Middle frontal gyrus (tissue), 1 donor: ENCODE data around the gene SEZ6L2.
"Not testable (repeated sequence)": the region's sequence is repeated elsewhere in the genome, so short reads cannot be mapped to it uniquely, and the experiment has no call there.

Experiments used
- DNase-seq: peaks from one replicate; pipeline ENCODE4 v3.0.0-alpha.2; 2015; ENCODE audit warnings: low spot score; ENCODE audit errors: extremely low spot score

The SEZ6L2 gene

DNA sequence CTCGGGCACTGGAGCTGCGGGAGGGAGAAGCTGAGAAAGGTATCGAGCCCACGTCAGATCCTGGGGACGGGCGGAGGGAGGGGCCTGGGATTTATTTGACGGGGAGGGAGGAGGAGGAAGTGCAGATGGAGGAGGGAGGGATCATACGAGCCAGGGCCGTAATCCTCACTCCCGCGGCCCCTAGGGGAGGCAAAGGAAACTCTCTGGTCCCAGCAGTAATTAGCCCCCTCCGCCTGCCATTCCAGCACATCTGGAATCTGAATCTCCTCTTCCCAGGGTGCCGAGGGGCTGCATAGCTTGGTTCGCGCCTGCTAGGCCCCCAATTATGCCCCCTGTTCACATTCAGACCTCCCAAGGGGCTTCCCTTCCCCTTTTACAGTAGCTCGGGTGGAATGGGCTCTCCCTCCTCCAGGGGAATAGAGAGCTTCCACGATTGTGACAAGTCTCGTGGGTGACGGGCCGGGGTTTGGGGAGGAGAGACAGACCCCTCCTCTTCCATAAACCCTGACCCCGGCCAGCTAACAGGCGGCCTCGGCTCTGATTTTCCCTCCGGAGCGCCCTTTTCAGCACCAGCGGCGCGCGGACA lies at the start of gene SEZ6L2:
Gene SEZ6L2, minus strand, starts transcription at position 35 of the 586 bp plus-strand sequence. CDS start 531 bp downstream, outside the sequence.
- DNase-seq = peak; percentile 59

DNA sequence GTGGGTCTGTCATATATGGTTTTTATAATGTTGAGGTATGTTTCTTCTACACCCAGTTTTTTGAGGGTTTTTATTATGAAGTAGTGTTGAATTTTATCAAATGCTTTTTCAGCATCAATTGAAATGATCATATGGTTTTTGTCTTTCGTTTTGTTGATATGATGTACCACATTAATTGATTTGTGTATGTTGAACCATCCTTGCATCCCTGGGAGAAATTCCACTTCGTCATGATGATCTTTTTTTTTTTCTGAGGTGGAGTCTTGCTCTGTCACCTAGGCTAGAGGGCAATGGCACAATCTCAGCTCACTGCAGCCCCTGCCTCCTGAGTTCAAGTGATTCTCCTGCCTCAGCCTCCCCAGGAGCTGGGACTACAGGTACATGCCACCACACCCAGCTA lies 48.5 kb upstream of the SEZ6L2 start:
- no peak for DNase-seq

DNA sequence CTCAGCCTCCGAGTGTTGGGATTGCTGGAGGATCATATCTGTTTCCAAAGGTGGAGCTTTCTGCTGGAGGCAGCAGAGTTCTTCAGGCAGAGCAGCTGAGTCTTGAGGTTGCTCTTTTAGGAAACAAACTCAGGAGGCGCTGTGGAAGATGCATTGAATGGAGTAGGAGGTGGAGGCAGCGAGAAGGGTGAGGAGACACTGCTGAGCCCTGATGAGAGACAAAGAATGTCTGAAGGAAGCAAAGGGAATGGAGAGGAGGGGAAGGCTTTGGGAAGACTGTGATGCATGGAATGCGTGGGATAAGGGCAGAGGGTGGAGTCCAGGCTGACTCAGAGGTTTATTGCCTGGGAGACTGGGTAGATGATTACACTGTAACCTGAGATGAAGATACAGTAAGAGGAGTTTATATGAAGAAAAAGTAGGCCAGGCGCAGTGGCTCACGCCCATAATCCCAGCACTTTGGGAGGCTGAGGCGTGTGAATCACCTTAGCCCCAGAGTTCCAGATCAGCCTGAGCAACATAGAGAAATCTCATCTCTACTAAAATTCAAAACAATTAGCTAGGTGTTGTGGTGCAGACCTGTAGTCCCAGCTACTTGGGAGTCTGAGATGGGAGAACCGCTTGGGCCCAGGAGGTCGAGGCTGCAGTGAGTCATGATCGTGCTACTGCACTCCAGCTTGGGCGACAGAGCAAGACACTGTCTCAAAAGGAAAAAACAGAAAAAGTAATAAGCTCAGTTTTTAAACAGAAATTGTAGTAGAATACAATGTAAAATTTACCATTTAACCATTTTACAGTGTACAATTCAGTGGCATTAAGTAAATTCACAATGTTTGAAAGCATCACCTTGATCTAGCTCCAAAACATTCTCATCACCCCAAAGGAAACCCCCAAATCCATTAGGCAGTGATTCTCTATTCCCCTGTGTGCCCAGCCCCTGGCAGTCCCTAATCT lies 44.8 kb upstream of the SEZ6L2 start:
- no peak for DNase-seq

DNA sequence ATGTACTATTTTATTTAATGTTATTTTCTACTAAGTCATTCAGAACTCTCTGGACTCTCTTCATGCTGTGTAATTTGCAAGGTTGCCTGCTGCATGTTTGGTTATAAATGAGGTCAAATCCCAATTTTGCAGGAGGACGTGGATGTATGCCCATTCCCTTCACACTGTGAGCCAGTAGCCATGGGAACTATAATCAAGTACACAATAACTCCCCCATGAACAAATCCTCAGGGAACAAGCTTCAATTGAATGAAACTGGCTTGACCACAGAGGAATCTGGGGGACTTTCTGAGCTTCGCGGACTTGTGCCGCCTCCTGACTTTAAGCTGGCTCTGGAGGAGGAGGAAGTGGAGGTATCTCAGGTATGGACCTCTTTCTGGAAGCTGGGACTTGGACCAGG lies 41.3 kb upstream of the SEZ6L2 start:
- DNase-seq = no peak

DNA sequence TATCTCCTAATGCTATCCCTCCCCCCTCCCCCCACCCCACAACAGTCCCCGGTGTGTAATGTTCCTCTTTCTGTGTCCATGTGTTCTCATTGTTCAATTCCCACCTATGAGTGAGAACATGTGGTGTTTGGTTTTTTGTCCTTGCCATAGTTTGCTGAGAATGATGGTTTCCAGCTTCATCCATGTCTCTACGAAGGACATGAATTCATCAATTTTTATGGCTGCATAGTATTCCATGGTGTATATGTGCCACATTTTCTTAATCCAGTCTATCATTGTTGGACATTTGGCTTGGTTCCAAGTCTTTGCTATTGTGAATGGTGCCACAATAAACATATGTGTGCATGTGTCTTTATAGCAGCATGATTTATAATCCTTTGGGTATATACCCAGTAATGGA lies 32.4 kb upstream of the SEZ6L2 start:
- DNase-seq = not testable (repeated sequence)

DNA sequence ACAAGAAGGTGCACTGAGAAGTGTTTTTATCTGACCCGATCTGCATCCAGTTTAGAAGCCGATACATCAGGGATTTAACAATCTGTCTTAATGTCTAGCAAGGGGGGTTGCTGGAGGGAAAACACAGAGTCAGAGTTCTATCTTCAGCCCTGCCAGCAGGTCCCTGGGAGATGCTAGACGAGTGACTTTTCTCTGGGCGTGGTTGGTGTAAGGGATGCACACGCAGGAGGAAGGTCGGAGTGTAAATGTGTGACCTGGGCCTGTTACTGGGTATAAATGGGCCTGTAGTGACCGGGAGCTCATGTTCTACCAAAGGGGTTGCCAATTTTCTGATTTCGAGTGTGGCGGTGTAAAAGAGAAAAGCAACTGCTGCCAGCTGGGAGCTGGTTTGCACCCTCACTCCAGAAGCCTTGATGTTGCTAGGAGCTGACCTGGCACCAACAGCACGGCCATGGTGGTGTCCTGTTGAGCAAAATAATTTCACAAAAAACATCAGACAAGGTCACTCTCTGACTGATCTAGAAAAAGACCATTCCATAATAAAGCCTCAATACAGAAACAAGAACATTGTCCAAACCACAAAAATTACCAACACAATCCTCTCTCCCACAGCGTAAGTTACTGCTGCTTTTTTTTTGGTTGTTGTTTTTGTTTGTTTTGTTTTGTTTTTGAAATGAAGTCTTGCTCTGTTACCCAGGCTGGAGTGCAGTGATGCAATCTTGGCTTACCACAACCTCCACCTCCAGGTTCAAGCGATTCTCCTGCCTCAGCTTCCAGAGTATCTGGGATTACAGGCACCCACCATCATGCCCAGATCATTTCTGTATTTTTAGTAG lies 27.9 kb upstream of the SEZ6L2 start:
- no peak for DNase-seq

DNA sequence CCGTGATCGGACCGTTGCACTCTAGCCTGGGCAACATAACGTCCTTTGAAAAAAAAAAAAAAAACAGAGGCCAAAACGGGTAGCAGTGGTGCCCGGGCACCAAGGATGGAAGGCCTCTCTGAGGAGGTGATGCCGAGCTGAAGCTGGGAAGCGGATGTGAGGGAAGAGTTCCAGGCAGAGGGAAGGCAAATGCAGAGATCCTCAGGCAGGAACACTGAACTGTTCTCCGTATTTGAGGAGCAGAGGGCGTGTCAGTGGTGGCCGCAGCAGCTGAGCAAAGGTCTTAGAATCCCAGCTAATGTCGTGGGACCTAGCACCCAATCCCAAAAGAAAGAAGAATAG lies 27.3 kb upstream of the SEZ6L2 start:
- DNase-seq = no peak

DNA sequence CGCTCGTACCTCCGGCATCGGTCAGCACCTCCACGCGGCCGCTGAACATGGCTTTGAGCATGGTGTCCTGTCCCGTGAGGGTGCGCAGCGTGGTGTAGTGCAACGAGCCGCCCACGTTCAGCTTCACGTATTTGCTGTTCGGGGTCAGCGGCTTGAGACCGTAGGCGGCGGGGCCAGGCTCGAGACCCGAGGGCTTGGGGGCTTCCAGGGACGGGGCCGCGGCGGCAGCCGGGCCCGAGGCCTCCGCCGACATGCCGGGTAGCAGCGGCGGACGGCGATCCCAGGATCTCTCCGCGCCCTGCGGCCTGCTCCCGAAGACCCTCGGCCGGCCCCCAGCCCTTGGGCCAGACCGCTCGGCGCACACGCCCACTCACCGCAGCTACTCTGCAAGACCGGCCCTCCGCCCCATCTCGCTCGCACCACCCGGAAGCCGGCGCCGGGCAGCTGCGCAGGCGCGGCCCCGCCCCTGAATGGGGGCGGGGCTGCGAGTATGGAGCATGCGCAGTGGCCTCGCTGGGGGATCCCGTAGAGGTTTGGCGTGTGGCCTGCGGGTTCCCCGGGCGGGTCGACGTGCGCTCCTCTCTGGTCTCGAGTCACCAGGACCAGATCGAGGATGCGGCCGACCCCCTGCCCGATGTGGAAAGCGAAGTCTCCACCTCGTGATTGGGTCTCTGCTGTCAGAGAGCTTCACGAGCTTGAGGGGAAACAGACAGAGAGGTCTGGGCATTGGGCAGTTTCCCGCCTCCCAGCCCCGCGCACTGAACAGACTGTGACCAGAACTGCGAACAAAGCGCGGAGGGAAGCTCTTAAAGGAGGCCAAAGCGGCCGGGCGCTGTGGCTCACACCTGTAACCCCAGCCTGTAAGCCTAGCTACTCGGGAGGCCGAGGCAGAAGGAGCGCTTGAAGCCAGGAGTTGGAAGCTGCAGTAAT lies 26.7 kb upstream of the SEZ6L2 start, which contains the start of gene KCTD13:
Gene KCTD13, minus strand, starts transcription at position 446 of the 930 bp plus-strand sequence. Its CDS starts 193 bp downstream, at position 253.
- peak; percentile 77 for DNase-seq

DNA sequence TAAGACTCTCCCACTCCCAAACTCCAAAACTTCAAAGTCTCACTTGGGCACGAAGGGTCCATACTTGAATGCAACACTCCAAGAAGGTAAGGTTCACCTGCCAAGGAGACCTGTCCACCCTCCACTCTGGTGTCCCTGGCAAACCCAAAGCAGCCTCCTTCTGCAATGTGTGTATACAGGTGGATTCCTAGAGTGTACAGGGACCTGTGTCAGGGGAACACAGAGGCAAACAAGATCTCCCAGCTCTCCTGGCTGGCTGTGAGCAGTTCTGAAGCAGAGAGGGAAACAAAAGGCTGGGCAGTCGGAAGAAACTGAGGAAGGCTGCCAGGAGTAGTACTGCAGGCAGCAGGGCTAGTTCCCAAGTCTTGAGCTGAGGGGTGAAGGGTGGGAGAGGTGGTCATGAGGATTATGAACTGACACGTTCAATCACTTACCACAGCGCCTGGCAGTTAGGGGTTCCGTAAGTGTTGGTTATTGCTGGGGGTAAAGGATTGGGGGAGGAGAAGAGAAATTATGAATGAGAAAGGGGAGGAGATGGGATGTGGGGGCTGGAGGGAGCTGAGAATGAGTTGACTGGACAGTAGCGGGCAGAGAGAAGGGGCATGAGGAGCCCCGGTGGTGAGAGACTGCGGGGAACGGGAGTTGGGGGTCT lies 25.9 kb upstream of the SEZ6L2 start:
- no peak for DNase-seq

DNA sequence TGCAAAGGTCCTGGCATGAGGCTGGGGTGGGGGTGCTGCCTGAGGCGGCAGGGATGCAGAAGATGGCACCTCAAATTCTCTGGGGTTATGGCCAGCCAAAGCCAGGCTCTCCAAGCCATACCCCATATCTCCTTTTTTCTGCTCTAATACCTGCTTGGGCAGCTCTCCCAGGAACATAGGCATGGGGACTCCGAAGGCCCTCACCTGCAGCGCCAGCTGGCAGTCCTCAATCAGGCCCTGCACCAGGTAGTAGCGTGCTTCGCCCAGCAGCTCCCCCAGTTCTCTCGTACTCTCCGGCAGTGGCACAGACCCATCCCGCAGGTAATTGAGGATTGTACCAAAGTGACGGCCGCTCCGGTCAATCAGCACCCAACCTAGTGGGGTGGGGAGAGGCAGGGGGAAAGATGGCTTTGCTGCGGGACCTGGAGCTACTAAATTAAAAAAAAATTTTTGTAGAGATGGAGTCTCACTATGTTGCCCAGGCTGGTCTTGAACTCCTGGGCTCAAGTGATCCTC lies 23.7 kb upstream of the SEZ6L2 start:
- no peak for DNase-seq

DNA sequence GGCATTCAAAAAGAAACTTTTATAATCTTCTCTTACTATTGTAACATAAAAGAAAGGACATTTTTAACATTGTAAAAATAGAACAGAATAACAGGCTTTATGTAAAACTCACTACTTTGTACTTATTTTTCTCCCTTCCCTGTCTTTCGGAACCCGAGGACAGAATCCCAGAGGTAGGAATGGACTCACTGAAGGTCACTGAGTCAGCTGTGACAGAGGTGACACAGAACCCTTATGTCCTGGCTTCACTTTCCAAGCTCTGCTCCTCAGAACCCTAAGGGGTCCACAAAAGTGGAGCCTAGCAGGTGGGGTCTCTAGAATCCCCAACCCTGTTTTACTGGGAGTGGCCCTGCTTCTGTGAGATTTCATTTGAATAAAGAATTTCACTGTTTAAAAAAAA lies 23.0 kb upstream of the SEZ6L2 start:
- DNase-seq = no peak

DNA sequence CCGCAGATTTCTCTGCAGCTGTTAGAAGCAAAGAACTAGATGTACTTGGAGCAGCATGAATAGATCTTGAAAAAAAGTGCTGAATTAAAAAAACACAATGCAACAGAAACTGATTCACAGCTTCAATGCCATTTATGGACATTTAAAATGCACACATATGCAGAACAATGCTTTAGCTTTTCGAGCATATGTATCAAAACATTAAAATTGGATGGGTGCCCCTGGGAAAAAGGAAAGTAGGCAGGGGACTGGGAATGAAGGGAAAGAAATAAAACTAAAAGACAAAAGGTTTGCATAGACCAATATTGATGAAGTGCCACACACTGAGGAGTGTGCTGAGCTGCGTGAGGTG lies 21.7 kb upstream of the SEZ6L2 start:
- DNase-seq = no peak

DNA sequence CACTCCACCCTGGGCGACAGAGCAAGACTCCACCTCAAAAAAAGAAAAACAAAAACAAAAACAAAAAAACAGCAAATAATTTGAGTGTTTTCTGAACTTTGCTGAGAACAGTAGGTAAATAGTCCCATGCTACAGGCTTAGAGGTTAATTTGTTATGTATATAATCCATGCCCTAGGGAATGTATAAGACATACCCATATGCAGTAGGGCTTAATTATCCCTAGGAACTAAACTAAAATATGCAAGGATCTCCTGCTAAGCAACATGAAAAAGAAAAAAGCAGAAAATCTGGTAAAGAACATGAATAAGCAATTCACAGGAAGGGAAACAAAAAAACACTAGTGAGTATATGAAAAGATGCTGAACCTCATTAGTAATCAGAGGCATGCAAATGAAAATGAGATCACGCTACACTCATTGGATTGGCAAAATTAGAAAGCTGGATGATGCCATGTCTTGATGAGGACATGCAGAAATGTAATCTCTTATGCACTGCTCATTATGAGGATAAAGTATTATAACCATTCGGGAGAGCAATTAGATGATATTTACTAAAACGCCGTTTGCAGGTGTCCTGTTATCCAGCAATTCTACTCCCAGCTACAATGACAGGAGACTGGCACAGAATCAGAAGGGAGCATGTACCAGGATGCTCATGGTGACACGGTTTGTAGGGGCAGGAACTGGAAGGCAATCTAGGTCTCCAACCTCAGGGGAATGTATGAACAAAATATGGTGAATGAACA lies 21.1 kb upstream of the SEZ6L2 start:
- no peak for DNase-seq

DNA sequence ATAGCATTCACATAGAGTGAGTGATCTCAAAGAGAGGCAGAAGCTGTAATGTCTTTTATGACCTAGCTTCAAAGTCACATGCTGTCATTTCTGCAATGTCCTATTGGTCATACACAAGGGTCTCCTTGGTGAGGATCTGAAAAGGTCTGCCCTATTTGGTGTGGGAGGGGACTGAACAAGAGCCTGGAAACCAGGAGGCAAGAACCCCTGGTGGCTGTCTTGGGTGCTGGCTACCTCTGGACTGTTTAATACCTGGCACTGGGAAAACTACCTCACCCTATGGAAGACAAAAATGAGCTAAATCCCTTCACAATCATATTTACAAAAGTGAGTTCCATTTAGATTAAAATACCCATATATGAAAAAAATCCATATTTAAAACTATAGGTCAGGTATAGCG lies 17.6 kb upstream of the SEZ6L2 start:
- no peak for DNase-seq

DNA sequence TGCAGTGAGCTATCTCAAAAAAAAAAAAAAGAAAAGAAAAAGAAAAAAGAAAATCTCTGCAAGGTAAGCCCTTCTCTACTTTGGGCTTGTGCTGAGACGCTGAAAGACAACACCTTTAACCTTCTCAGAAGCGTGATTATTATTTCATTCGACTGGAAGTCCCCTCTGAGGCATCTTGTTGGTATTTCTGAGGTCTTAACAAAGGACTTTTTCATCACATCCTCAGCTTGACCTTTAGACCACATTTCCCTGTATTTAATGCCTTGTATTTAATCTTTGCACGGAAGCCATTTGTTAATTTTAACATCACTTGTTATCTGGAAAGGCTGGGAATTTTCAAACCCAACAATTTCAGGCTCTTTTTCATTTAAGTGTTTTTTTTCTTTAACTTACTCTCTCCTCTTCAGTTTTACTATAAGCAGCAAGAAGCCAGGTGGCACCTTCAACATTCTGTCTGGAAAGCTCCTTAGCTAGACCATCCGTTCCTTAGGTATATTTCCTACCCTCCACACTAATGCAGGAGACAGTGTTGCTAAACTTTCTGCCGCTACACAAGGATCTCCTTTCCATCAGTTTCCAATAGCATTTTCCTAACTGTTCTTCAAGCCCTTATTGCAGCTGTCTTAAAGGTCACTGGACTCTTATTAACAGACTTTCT lies 16.4 kb upstream of the SEZ6L2 start:
- no peak for DNase-seq

DNA sequence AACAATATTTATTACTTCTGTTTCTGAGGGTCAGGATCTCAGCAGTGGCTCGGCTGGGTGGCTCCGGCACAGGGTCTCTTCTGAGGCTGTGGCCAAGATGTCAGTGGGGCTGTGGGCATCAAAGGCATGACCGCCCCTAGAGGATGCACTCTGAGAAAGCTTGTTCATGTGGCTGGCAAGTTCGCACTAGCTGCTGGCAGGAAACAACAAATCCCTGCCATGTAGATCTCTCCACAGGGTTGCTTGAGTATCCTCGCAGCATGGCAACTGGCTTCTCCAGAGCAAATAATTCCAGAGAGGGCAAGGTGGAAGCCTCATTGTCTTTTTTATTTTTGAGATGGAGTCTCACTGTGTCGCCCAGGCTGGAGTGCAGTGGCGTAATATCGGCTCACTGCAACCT lies 14.2 kb upstream of the SEZ6L2 start:
- no peak for DNase-seq

DNA sequence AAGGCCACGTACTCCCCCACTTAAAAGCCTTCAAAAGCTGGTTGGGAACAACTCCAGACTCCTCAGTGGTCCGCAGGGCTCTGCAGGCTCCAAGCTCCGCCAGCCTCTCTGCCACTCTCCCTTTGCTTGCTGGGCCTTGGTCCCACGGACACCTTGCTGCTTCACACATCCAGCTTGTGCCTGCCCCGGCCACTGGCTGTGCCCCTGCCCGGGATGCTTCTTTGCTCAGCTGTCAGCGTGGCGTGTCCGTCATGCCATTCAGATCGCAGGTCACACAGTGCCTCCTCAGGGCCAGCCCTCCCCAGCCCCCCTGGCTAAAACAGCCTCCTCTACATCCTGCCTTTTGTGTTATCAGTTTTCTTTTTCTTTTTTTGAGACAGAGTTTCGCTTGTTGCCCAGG lies 12.7 kb upstream of the SEZ6L2 start:
- DNase-seq = no peak

DNA sequence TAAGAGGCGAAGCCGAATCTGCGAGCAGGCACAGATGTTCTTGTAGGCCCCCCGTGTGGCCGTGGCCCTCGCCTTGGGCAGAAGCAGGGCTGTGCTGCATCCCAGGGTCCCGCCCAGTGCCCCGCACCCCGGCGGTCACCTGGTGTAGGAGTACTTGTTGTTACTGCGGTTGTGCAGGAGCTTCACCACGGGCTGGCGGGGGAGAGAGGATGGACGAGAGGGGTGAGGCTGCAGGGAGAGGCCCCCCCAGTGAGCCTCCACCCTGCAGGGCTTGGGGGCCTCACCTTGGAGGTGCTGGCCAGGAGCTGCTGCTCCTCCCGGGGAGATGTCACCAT lies 12.3 kb upstream of the SEZ6L2 start:
- no peak for DNase-seq
